GM13976 (cell line): ENCODE measurements around the gene SKI.

Experiments used
- DNase-seq: peaks from one replicate; pipeline ENCODE4 v3.0.0; 2012; ENCODE audit warnings: low spot score
- CTCF ChIP-seq: IDR thresholded peaks from 2 replicates; pipeline ENCODE4 v1.5.1; 2012; ENCODE audit warnings: borderline replicate concordance, mild to moderate bottlenecking; ENCODE audit not compliant: insufficient read depth; ENCODE audit errors: extremely low read depth, missing control alignments, control extremely low read depth
- in situ Hi-C: fragments of 300-500 bp; cut with MboI; formaldehyde crosslinking; loops from one replicate; pipeline ENCODE4 v1.12.0; 2022; ENCODE audit warnings: low sequenced_read_pairs, mixed read lengths, inconsistent platforms; ENCODE audit not compliant: unreplicated experiment

SKI gene

GRCh38 chr1:2275796-2276536 lies 47.8 kb downstream of the SKI start:
- no peak for TF ChIP-seq CTCF
- in situ Hi-C loops, result no loop called here
- DNase-seq, result no peak

- no peak for TF ChIP-seq CTCF
- DNase-seq, result no peak
- in situ Hi-C loops, result no loop called here
Measured at GRCh38 chr1:2276803-2277580, 48.9 kb downstream of the SKI start.

GRCh38 chr1:2277741-2278488 lies 49.8 kb downstream of the SKI start:
- TF ChIP-seq CTCF, result no peak
- DNase-seq, result no peak
- in situ Hi-C loops, result no loop called here

DNA sequence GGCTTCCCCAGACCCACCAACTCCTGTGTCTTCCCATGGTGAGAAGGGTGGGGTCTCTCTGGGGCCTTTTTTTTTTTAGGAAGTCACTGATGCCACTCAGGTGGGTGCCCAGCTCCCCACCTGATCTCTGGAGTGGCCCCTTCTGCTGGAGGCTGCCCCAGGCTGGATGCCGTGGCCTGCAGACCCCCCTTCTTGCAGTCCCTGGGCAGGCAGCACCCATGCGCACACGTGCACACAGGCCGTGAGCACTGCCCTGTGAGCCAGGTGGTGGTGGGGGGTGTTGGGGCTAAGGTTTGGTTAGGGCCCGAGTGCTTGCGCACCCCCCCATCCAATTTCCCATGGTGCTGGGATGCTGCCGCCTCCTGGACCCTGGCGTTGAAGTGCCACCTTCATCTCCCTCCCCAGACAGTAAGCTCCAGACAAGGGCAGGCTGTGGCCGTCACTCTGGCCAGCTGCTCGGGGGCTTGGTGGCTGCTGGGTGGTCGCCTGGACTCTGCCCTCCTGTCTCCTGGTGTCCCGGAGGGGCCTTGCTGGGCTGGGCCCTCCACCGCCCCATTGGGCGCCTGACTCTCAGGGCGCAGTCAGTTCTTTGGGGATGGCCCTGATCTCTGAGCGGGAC lies 50.6 kb downstream of the SKI start:
- DNase-seq, result no peak
- in situ Hi-C loops, result no loop called here
- no peak for TF ChIP-seq CTCF

DNA sequence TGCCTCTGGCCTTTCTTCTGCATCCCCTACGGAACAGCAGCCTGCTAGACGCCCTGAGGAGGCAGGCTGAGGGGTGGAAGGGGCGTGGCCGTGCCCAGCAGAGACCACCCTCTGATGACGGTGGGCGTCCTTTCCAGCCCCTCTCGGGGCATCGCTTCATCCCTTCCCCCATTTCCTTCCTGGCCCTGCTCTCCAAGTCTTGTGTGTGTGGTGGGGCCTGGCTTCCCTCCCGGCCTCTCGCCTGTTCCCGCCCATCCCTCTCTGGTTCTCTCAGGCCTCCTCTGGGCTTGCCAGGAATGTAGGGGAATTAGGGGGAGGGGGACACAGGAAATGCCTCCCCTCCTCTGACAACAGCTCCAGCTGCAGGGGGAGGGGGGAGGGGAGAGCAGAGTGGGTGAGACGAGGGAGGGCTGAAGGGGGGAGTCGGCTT lies 51.1 kb downstream of the SKI start:
- TF ChIP-seq CTCF, result no peak
- in situ Hi-C loops, result no loop called here
- DNase-seq, result no peak

GRCh38 chr1:2279817-2280216 lies 51.7 kb downstream of the SKI start:
- TF ChIP-seq CTCF, result no peak
- in situ Hi-C loops, result no loop called here

More at GRCh38 chr1:2279817-2280216, 51.7 kb downstream of the SKI start:
- no peak for DNase-seq
